IPS-15b (cell line): ENCODE measurements around the gene MACF1.

Source experiments
- H3K27me3 ChIP-seq: one replicate; pipeline ENCODE4 v1.6.1; 2013; ENCODE audit warnings: low read length; ENCODE audit not compliant: control insufficient read depth, insufficient read depth
- H3K36me3 ChIP-seq: one replicate; pipeline ENCODE4 v1.6.1; 2013; ENCODE audit warnings: low read length; ENCODE audit not compliant: control insufficient read depth, insufficient read depth
- H3K4me1 ChIP-seq: one replicate; pipeline ENCODE4 v1.6.1; 2013; ENCODE audit warnings: mild to moderate bottlenecking, low read length; ENCODE audit not compliant: control insufficient read depth, insufficient read depth
- H3K4me3 ChIP-seq: one replicate; pipeline ENCODE4 v1.5.1; 2013; ENCODE audit warnings: low read depth, low read length
- H3K9ac ChIP-seq: one replicate; pipeline ENCODE4 v1.6.1; 2013; ENCODE audit warnings: low read depth, mild to moderate bottlenecking, low read length
- H3K9me3 ChIP-seq: one replicate; pipeline ENCODE4 v1.6.1; 2013; ENCODE audit warnings: mild to moderate bottlenecking, low read length; ENCODE audit not compliant: control insufficient read depth, insufficient read depth

MACF1 gene

DNA sequence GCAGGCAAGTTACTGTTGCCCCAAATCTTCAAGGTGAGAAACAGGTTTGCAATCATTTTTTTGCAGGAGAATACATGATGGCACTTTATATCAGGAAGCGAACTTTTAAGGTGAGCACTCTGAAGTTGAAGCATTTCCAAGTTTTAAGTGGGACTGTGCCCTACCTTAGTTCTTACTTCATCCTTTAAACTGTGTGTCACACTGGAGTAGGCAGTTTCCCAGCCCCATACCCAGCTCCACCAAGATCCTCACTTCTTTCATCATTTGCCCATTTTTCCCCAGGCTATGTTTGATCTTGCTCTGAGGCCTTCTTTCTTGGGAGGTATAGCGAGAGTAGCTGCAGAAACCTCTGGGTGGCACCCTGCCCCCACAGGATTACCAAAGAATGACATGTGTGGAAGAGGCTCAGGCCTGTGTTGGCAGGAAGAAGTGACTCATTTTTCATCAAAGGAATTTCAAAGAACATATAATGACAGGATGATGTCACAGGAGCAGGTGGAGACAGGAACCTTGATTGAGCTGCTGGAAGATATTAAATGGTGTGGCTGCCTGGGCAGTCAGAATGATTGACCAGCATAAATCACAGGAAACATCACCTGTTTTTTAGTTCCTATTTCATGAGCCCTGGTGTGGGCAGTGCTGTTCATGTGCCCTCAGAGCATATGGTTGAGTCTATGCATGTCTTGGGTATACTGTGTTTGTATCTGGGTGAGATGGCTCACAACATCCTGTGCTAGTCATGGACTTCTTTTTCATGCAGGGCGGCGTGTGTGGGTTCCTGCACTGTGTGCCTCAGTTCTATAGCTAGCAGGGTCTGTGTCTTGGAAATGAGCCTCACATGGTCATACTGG lies 20.8 kb upstream of the MACF1 start:
- H3K9me3 ChIP-seq: no peaks in the 10 kb centered on the region
- no peak overlapping the region for H3K4me3 ChIP-seq
- H3K36me3 ChIP-seq: no peaks in the 10 kb centered on the region
- H3K4me1 ChIP-seq: peaks cover 6% of the 10 kb centered on the region
- H3K9ac ChIP-seq: no peak overlapping the region
- no peaks in the 10 kb centered on the region for H3K27me3 ChIP-seq

DNA sequence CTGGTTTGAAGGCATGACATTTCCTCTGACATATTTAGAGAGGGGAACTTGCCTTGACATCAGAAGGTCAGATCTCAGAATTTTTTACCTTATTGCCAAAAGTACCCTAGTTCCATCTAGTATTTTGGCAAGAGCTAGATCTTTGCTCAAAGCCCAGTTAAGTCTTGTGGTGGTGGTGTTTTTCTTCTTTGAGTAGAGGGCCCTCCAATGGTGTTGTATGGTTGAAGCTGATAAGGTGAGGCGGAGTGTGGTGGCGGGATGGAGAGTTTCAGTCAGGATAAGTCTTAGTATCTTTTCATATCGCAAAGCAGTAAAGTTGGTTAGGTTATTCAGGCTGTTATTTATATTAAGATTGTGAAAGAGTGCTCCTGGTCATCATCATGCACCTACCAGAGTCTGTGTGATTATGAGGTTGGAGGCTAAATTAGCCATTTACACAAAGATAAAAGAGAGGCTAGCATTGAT lies 20.1 kb upstream of the MACF1 start:
- Histone ChIP-seq H3K9ac (no peak overlapping the region), H3K36me3 (no peaks in the 10 kb centered on the region), H3K27me3 (no peaks in the 10 kb centered on the region), H3K9me3 (no peaks in the 10 kb centered on the region), H3K4me3 (no peak overlapping the region), H3K4me1 (peaks cover 7% of the 10 kb centered on the region)

DNA sequence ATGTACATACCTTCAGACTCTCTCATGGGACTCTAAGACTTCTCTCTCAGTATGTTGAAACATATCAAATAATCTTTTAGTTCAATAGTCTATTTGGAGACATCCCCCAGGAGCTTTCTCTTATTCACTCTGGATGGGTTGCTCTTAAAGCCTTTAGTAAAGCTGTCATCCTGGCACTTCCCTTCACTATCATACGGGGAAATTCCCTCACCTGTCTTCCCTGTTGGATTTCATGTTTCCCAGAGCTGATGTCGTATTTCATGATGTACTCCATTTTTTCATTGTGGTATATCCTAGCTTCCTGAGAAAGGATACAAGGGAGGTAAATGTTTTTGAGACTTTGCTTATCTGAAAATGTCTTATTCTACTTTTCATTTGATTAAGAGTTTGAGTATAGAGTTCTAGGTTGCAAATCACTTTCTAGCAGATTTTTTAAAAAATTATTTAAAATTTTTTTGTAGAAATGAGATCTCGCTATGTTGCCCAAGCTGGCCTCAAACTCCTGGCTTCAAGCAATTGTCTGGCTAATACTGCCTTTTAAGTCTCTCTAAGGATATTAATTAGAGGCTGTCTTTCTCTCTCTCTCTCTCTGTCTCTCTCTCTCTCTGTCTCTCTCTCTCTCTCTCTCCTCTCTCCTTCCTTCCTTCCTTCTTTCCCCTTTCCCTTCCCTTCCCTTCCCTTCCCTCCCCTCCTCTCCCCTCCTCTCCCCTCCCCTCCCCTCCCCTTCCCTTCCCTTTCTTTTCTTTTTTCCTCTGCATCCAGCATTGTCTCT lies 17.0 kb upstream of the MACF1 start:
- Histone ChIP-seq H3K4me1 (peaks cover 13% of the 10 kb centered on the region), H3K27me3 (no peaks in the 10 kb centered on the region), H3K9ac (no peak overlapping the region), H3K36me3 (no peaks in the 10 kb centered on the region), H3K4me3 (no peak overlapping the region), H3K9me3 (no peaks in the 10 kb centered on the region)

DNA sequence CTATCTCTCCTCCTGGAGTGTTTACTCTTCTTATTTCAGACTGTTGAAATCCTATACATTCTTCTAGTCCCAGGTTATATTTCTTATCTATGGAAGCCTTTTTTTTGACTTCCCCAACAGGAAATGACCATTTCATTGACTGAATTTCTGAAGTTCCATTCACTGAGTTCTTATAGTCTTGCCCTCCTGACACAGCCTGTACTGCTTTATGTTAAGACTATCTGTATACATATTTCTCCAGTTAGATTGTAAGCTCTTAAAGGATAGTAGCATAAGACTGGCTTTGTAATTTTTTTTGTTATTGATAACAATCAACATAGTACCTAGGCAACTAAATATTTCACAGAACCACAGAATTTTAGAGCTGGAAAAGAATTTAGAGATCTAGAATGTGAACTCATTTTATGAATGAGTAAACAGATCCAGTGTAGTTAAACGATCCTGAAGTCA lies 14.9 kb upstream of the MACF1 start:
- Histone ChIP-seq H3K36me3 (no peaks in the 10 kb centered on the region), H3K27me3 (no peaks in the 10 kb centered on the region), H3K4me3 (no peak overlapping the region), H3K9ac (peak overlapping the region; percentile 2), H3K4me1 (peaks cover 10% of the 10 kb centered on the region), H3K9me3 (no peaks in the 10 kb centered on the region)

DNA sequence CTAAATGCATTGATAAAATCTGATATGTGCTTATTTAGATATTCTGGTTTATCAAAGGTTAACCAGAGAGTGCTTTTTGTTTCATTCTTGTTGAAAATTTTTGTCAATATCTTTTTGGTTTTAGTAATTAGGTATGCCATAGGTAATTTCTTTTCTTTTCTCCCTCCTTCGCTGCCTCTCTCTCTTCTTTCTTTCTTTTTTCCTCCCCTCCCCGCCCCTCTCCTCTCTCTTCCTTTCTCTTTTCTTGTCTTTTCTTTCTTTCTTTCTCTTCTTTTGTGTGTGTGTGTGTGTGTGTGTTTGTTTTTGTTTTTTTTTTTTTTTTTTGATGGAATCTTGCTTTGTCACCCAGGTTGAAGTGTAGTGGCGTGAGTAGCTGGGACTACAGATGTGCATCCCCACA lies 14.4 kb upstream of the MACF1 start:
- no peak overlapping the region for H3K4me3 ChIP-seq
- H3K27me3 ChIP-seq: no peaks in the 10 kb centered on the region
- no peaks in the 10 kb centered on the region for H3K36me3 ChIP-seq
- H3K9me3 ChIP-seq: no peaks in the 10 kb centered on the region
- no peak overlapping the region for H3K9ac ChIP-seq
- H3K4me1 ChIP-seq: peaks cover 10% of the 10 kb centered on the region

DNA sequence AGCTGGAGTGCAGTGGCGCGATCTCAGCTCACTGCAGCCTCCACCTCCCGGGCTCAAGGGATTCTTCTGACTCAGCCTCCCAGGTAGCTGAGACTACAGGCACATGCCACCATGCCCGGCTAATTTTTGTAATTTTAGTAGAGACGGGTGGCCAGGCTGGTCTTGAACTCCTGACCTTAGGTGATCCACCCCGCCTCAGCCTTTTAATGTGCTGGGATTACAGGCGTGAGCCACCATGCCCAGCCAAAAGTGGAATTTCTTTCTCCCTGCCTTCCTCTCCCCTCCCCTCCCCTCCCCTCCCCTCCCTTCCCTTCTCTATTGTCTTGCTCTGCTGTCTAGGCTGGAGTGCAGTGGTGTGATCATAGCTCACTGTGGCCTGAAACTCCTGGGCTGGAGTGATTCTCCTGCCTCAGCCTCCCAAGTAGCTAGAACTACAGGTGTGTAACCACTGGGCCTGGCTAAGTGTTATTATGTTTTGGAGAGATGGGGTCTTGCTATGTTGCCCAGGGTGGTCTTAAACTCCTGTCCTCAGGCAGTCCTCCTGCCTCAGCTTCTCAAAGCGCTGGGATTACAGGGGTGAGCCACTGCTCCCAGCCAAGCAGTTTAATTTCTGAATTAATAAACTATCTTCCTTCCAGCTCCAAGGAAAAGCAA lies 10.0 kb upstream of the MACF1 start:
- no peaks in the 10 kb centered on the region for H3K36me3 ChIP-seq
- H3K9ac ChIP-seq: no peak overlapping the region
- H3K9me3 ChIP-seq: no peaks in the 10 kb centered on the region
- H3K4me1 ChIP-seq: peaks cover 12% of the 10 kb centered on the region
- H3K4me3 ChIP-seq: no peak overlapping the region
- H3K27me3 ChIP-seq: no peaks in the 10 kb centered on the region

DNA sequence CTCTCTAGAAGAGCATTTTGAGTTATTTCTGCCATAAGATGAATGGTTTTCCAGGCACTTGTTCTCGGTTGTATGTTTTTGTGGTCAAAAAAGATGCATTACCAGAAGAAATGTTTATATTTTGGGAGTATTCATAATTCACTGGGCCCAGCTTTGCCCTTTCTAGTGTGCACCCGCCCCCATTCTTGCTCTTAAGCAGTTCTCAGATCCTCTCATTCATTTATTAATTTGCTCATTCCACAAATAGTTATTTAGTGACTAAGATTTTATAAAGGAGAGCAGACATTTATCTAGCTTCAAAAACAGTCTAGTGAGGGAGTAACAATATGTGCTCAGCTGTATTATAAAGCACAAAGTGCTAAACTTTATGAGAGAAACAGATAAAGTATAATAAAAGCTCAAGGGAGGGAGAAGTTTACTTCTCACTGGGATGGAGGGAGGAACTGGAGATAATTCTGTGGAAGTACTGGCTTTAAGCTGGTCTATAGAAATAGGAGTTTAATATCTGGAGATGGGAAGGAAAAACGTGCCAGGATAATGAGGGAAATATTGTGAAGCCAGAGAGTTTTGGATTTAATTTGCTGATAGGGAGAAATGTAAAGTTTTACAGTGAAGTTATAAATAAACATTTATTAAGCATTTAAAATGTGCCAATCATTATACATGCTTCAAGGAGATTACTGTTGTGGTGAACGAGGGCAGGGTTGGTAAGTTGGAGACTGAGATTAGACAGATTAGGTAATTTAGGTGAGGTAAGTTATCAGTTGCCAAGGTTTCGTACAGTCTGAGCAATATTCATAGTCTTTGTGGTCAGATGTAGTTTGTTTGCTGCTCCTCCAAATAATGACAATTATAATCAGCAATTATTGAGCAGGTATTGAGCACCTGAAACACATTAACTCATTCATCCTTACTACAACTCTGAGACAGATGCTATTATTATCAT lies 9.1 kb upstream of the MACF1 start:
- Histone ChIP-seq H3K9ac (no peak overlapping the region), H3K36me3 (no peaks in the 10 kb centered on the region), H3K27me3 (no peaks in the 10 kb centered on the region), H3K4me3 (no peak overlapping the region), H3K4me1 (peaks cover 10% of the 10 kb centered on the region), H3K9me3 (no peaks in the 10 kb centered on the region)

DNA sequence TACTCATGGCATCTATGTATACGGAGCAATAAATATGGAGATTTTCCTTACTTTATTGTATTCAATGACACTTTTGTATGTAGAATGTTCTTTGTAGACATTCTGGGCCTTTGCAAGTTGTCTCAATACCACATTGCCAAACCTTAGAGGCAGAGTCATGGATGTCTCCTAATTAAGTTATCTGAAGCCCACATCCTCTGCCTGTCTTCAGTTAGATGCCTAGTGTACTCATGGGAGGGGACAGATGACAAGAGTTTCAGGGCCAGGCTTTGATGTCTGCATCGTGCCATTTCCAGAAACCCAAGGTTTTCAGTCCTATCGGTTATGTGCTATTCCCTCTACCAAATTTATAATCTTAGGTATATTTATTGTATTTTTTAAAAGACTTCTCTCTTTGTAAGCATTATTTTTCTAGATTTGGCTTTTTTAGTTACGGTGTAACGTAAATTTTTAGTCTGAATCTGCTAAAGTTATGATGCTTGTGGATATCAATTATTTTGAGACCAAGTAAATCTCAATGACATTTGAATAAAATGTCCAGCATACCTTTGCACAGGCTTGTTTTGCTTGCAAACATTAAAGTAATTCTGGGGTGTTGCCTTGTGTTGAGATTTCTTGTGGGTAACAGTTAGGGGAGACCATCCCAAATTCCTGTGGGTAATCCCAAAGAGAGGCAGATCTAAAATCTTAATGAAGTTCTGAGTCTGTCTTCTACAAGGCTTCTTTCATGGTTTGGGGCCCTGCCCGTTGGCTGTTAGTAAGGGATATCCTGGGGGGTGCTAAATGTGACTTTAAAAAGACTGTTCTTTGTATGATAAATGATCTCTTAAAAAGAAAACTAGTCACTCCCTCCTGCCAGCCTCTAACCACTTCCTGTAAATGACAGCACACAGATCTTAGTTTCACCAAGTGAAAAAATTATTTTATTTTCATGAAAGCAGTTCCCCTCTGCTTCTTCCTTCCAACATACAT lies 8.0 kb upstream of the MACF1 start:
- H3K36me3 ChIP-seq: no peaks in the 10 kb centered on the region
- H3K9ac ChIP-seq: peak overlapping the region; percentile 16
- H3K4me3 ChIP-seq: no peak overlapping the region
- no peaks in the 10 kb centered on the region for H3K27me3 ChIP-seq
- H3K4me1 ChIP-seq: peaks cover 8% of the 10 kb centered on the region
- no peaks in the 10 kb centered on the region for H3K9me3 ChIP-seq

DNA sequence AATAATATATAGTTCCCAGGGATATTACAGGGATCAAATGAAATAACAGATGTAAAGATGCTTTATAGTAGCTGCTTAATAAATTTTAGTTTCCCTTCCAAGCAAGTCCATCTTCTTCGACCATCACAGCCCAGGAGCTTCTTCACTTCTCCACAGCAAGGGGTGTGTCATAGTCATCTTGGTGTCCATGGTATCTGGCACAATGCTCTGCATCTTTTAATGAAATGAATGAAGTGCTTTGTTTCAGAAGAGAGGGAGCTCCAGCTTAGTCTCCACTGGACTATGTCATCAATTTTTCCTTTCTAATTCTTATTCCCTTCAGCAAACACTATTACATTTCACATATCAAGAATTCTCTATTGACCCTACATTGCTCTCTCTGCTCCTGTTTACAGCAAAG lies 4.9 kb upstream of the MACF1 start:
- Histone ChIP-seq H3K9ac (no peak overlapping the region), H3K27me3 (no peaks in the 10 kb centered on the region), H3K36me3 (no peaks in the 10 kb centered on the region), H3K4me1 (peaks cover 14% of the 10 kb centered on the region), H3K9me3 (no peaks in the 10 kb centered on the region), H3K4me3 (no peak overlapping the region)

DNA sequence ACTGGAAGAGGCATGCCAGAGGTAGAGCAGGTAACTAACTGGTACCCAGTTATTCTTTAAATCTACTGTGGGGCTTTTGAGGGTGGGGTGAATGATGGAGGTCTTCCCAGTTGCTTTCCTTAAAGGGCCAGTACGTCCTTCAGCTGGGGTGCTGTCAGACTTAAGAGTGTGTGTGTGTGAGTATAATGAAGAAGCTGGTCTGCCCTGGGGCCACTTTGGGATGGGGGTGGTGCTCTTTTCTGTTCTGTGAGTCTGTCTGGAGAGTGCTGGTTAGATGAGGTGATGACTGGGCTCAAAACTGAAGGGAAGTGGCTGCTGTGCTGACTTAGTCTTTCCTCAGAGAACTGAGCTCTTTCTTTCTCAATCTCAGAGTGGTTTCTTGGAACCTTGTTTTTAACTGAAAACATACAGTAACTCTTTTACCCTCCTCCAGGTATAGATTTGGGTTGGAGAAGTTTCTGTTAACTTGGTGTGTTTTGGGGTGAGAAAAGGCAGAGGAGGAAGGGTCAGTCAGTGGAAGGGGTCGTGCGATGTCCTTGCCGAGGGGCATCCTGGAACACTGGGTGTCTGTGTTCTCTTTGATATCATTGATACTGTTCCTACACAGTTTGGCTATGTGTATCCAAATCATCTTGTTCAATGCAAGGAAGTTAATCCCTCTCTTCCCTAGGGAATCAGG lies 746 bp downstream of the MACF1 start:
- Histone ChIP-seq H3K27me3 (no peaks in the 10 kb centered on the region), H3K4me3 (no peak overlapping the region), H3K9me3 (no peaks in the 10 kb centered on the region), H3K9ac (no peak overlapping the region), H3K36me3 (no peaks in the 10 kb centered on the region), H3K4me1 (peaks cover 20% of the 10 kb centered on the region)
